H1 (cell line): ENCODE data around the gene HDAC11. TPM values are rescaled to one million over a fixed set of nuclear protein-coding genes. Genes with fewer than 3 reads are reported as not detected.

Experiments
- CTCF ChIA-PET: fragments of 300-600 bp; sonication (Branson Sonifier 250); formaldehyde crosslinking; loops from one replicate; lab custom pipeline; 2021; ENCODE audit not compliant: partially characterized antibody; lab: Charles Lee
- POLR2A ChIA-PET: fragments of 300-600 bp; sonication (Branson Sonifier 250); formaldehyde crosslinking; loops from one replicate; lab custom pipeline; 2021; ENCODE audit warnings: inconsistent platforms; ENCODE audit not compliant: partially characterized antibody; lab: Charles Lee
- DNase-seq, 2 experiments: peaks; one replicate each; pipeline versions ENCODE4 v3.0.0 to v3.0.0-alpha.2; 2010 to 2022; ENCODE audit warnings: low spot score in 2 of 2, low read depth in 1 of 2, mixed read lengths in 1 of 2
- FAIRE-seq: peaks from 2 replicates; lab custom pipeline; 2011; peaks lifted over from hg19 to GRCh38; lab: Jason Lieb, UNC
- H2AFZ ChIP-seq: 2 replicates; pipeline ENCODE4 v1.8.1; 2012; ENCODE audit warnings: low read length, inconsistent platforms
- H2AK5ac ChIP-seq: 2 replicates; pipeline ENCODE4 v1.6.1; 2013; ENCODE audit warnings: low read depth, low read length
- H2BK120ac ChIP-seq: replicated peaks from 2 replicates; pipeline ENCODE3; 2013; ENCODE audit warnings: low read depth, low read length, inconsistent platforms
- H2BK12ac ChIP-seq: 2 replicates; pipeline ENCODE4 v1.6.1; 2013; ENCODE audit warnings: low read depth, low read length
- H2BK15ac ChIP-seq: 2 replicates; pipeline ENCODE4 v1.6.1; 2013; ENCODE audit warnings: low read length
- H2BK20ac ChIP-seq: 2 replicates; pipeline ENCODE4 v1.6.1; 2013; ENCODE audit warnings: low read length
- H2BK5ac ChIP-seq: 2 replicates; pipeline ENCODE4 v1.6.1; 2013; ENCODE audit warnings: low read depth, low read length
- H3K14ac ChIP-seq: 2 replicates; pipeline ENCODE4 v1.6.1; 2013; ENCODE audit warnings: inconsistent platforms; ENCODE audit not compliant: insufficient read length
- H3K18ac ChIP-seq: 2 replicates; pipeline ENCODE4 v1.6.1; 2013; ENCODE audit warnings: low read length; ENCODE audit errors: extremely low read depth
- H3K23ac ChIP-seq: 2 replicates; pipeline ENCODE4 v1.6.1; 2013; ENCODE audit warnings: inconsistent platforms; ENCODE audit not compliant: insufficient read length
- H3K23me2 ChIP-seq: 2 replicates; pipeline ENCODE4 v1.6.1; 2013; ENCODE audit warnings: low read depth, low read length
- H3K27ac ChIP-seq: 2 replicates; pipeline ENCODE4 v1.6.1; 2011; ENCODE audit warnings: low read depth, low read length, inconsistent platforms
- H3K27me3 ChIP-seq, 4 experiments: replicated peaks in 1 of 4; 1 replicate in 1 of 4; 2 replicates in 3 of 4; pipeline versions ENCODE4 v1.6.1 to v1.8.1; 2011 to 2013; ENCODE audit warnings: low read length in 3 of 4, mild to moderate bottlenecking in 3 of 4, inconsistent platforms in 2 of 4, mixed read lengths in 2 of 4, moderate library complexity in 1 of 4; ENCODE audit not compliant: control insufficient read depth in 3 of 4, insufficient read depth in 3 of 4; ENCODE audit errors: extremely low read depth in 1 of 4
- H3K36me3 ChIP-seq, 4 experiments: 2 replicates each; pipeline versions ENCODE4 v1.6.1 to v1.8.1; 2011 to 2013; ENCODE audit warnings: mild to moderate bottlenecking in 4 of 4, low read length in 3 of 4, moderate library complexity in 2 of 4, control low read depth in 1 of 4, inconsistent platforms in 1 of 4; ENCODE audit not compliant: insufficient read depth in 4 of 4, control insufficient read depth in 2 of 4
- H3K4ac ChIP-seq: replicated peaks from 2 replicates; pipeline ENCODE3; 2013; ENCODE audit warnings: low read length, low read depth, mixed read lengths, inconsistent platforms; ENCODE audit not compliant: insufficient read length
- H3K4me1 ChIP-seq, 4 experiments: replicated peaks in 1 of 4; 1 replicate in 1 of 4; 2 replicates in 3 of 4; pipeline versions ENCODE4 v1.6.1 to v1.8.1; 2011 to 2013; ENCODE audit warnings: low read length in 3 of 4, inconsistent platforms in 2 of 4, mixed read lengths in 1 of 4; ENCODE audit not compliant: insufficient read depth in 4 of 4, control insufficient read depth in 3 of 4
- H3K4me2 ChIP-seq, 2 experiments: 2 replicates each; pipeline versions ENCODE4 v1.6.1 to v1.8.1; 2011 to 2013; ENCODE audit warnings: low read depth in 2 of 2, low read length in 2 of 2, control low read depth in 1 of 2, inconsistent platforms in 1 of 2, mild to moderate bottlenecking in 1 of 2; ENCODE audit not compliant: insufficient read depth in 1 of 2
- H3K4me3 ChIP-seq, 4 experiments: fragments of 200-600, 300-600 bp in 1 of 4; sonication (generic), shearing (Covaris generic), sonication (Bioruptor Twin) in 1 of 4; 2 replicates each; pipeline versions ENCODE4 v1.5.1 to v1.8.1; 2011 to 2016; ENCODE audit warnings: low read length in 4 of 4, low read depth in 3 of 4, control low read depth in 2 of 4, inconsistent platforms in 2 of 4, mild to moderate bottlenecking in 2 of 4, mixed read lengths in 1 of 4, moderate library complexity in 1 of 4; ENCODE audit not compliant: insufficient read depth in 2 of 4; ENCODE audit errors: extremely low read depth in 1 of 4
- H3K56ac ChIP-seq: replicated peaks from 2 replicates; pipeline ENCODE3; 2013; ENCODE audit warnings: low read depth, mild to moderate bottlenecking, mixed read lengths, low read length, inconsistent platforms; ENCODE audit not compliant: insufficient read length
- H3K79me1 ChIP-seq: 2 replicates; pipeline ENCODE4 v1.6.1; 2013; ENCODE audit warnings: low read depth, low read length, control low read depth
- H3K79me2 ChIP-seq, 2 experiments: 2 replicates each; pipeline versions ENCODE4 v1.6.1 to v1.8.1; 2012 to 2013; ENCODE audit warnings: low read length in 2 of 2, mild to moderate bottlenecking in 2 of 2, inconsistent platforms in 1 of 2; ENCODE audit not compliant: insufficient read depth in 2 of 2, control insufficient read depth in 1 of 2
- H3K9ac ChIP-seq, 4 experiments: replicated peaks in 1 of 4; 1 replicate in 1 of 4; 2 replicates in 3 of 4; pipeline versions ENCODE4 v1.6.1 to v1.8.1; 2011 to 2013; ENCODE audit warnings: low read depth in 3 of 4, low read length in 3 of 4, control low read depth in 2 of 4, mild to moderate bottlenecking in 2 of 4, moderate library complexity in 2 of 4, inconsistent platforms in 1 of 4; ENCODE audit errors: extremely low read depth in 1 of 4
- H3K9me3 ChIP-seq, 2 experiments: 2 replicates each; pipeline versions ENCODE4 v1.6.1 to v1.8.1; 2012 to 2013; ENCODE audit warnings: mild to moderate bottlenecking in 2 of 2, moderate library complexity in 2 of 2, control low read depth in 1 of 2, inconsistent platforms in 1 of 2, low read depth in 1 of 2, low read length in 1 of 2, mixed read lengths in 1 of 2; ENCODE audit not compliant: insufficient read depth in 2 of 2
- H4K20me1 ChIP-seq, 2 experiments: replicated peaks in 1 of 2; 2 replicates each; pipeline versions ENCODE3 to v1.8.1; 2011 to 2013; ENCODE audit warnings: inconsistent platforms in 2 of 2, low read length in 2 of 2, mild to moderate bottlenecking in 1 of 2; ENCODE audit not compliant: insufficient read depth in 2 of 2, control insufficient read depth in 1 of 2
- H4K5ac ChIP-seq: 2 replicates; pipeline ENCODE4 v1.6.1; 2013; ENCODE audit warnings: low read length, low read depth, mixed read lengths, inconsistent platforms; ENCODE audit not compliant: insufficient read length
- H4K8ac ChIP-seq: 2 replicates; pipeline ENCODE4 v1.8.0; 2013; ENCODE audit warnings: mild to moderate bottlenecking, moderate library complexity, low read length, inconsistent platforms; ENCODE audit not compliant: insufficient read depth; ENCODE audit errors: extremely low read depth
- H4K91ac ChIP-seq: replicated peaks from 2 replicates; pipeline ENCODE3; 2013; ENCODE audit warnings: low read length, mixed read lengths, inconsistent platforms; ENCODE audit not compliant: insufficient read length
- CHD1 ChIP-seq: IDR thresholded peaks from 2 replicates; pipeline ENCODE4 v1.6.1; 2012; ENCODE audit warnings: low read depth, low read length, improper control_type of control experiment
- EP300 ChIP-seq, 2 experiments: IDR thresholded peaks; 1 replicate in 1 of 2; 2 replicates in 1 of 2; pipeline ENCODE4 v1.6.1; 2011 to 2012; ENCODE audit warnings: low read depth in 2 of 2, low read length in 2 of 2, mild to moderate bottlenecking in 2 of 2, borderline replicate concordance in 1 of 2, inconsistent platforms in 1 of 2, moderate library complexity in 1 of 2
- HDAC2 ChIP-seq, 2 experiments: fragments of 300-600 bp in 1 of 2; sonication (generic) in 1 of 2; IDR thresholded peaks; 2 replicates each; pipeline ENCODE4 v1.6.1; 2011 to 2012; ENCODE audit warnings: low read depth in 2 of 2, low read length in 2 of 2, mild to moderate bottlenecking in 2 of 2, moderate library complexity in 2 of 2, borderline replicate concordance in 1 of 2, inconsistent platforms in 1 of 2
- JUN ChIP-seq: IDR thresholded peaks from 2 replicates; pipeline ENCODE4 v1.6.1; 2011; ENCODE audit warnings: low read depth, mild to moderate bottlenecking, improper control_type of control experiment, low read length
- JUND ChIP-seq: IDR thresholded peaks from 2 replicates; pipeline ENCODE4 v1.6.1; 2011; ENCODE audit warnings: mild to moderate bottlenecking, improper control_type of control experiment, low read length
- KDM5A ChIP-seq: fragments of 200-600 bp; IDR thresholded peaks from 2 replicates; pipeline ENCODE4 v1.7.1; 2012; ENCODE audit warnings: mild to moderate bottlenecking, low read length, inconsistent platforms, mixed read lengths
- NRF1 ChIP-seq: IDR thresholded peaks from 2 replicates; pipeline ENCODE4 v1.6.1; 2011; ENCODE audit warnings: mild to moderate bottlenecking, low read depth, low read length, improper control_type of control experiment
- RFX5 ChIP-seq: IDR thresholded peaks from 2 replicates; pipeline ENCODE4 v1.6.1; 2011; ENCODE audit warnings: low read depth, low read length, improper control_type of control experiment, borderline replicate concordance
- RNF2 ChIP-seq: fragments of 200-900, 300-1000 bp; sonication (generic); IDR thresholded peaks from 2 replicates; pipeline ENCODE4 v1.7.1; 2016; ENCODE audit warnings: borderline replicate concordance, low read depth, mild to moderate bottlenecking, antibody characterized with exemption, low read length; ENCODE audit not compliant: poor library complexity, severe bottlenecking; ENCODE audit errors: missing control alignments
- SRF ChIP-seq: IDR thresholded peaks from 2 replicates; pipeline ENCODE4 v1.6.1; 2011; ENCODE audit warnings: mild to moderate bottlenecking, low read depth, low read length, moderate library complexity
- TCF12 ChIP-seq: IDR thresholded peaks from 2 replicates; pipeline ENCODE4 v1.6.1; 2011; ENCODE audit warnings: low read depth, mild to moderate bottlenecking, low read length
- TEAD4 ChIP-seq: IDR thresholded peaks from 2 replicates; pipeline ENCODE4 v1.6.1; 2012; ENCODE audit warnings: low read depth, low read length, inconsistent platforms, mixed read lengths
- WGBS, 2 experiments: shearing (Covaris generic) in 1 of 2; methylation state at CpG; one replicate each; pipeline versions ENCODE4 v1.1.6 to v1.1.7; 2013 to 2015; ENCODE audit warnings: low lambda C conversion rate in 2 of 2, mixed read lengths in 2 of 2, inconsistent platforms in 1 of 2, low coverage in 1 of 2, missing lambda C conversion rate in 1 of 2; ENCODE audit not compliant: insufficient replicate concordance in 2 of 2, insufficient coverage in 1 of 2, insufficient read length in 1 of 2; ENCODE audit errors: extremely low coverage in 1 of 2, missing lambda C conversion rate in 1 of 2; 5-methylcytosine and 5-hydroxymethylcytosine counted together
- polyA plus RNA-seq, 7 experiments: library from polyadenylated mRNA; depleted of rRNA in 3 of 7; stranded (reverse) in 5 of 7; unstranded in 2 of 7; fragments of >200 nt in 5 of 7; fragments of 200-250 nt in 2 of 7; gene quantifications; 1 replicate in 5 of 7; 2 replicates in 1 of 7; 4 replicates in 1 of 7; pipeline versions ENCODE4 v1.2.1 to v1.2.3, GENCODE V29; 2011 to 2013; ENCODE audit warnings: missing spikeins in 2 of 7, mixed read lengths in 2 of 7
- total RNA-seq: library from RNA; stranded (reverse); fragmentation: NEBNext Ultra II Directional; extraction: Animal tissue kit (Norgen Biotek cat#: 25700); gene quantifications from 2 replicates; pipeline ENCODE4 v1.2.1, GENCODE V29; 2021

The HDAC11 gene
- total and polyA plus RNA-seq, 2 of the 8 experiments (the other 6 are each of a cell fraction or from before 2014, with no cell fraction given) = 6.8 to 7.4 TPM

GRCh38 chr3:13462125-13462629 lies 17.9 kb upstream of the HDAC11 start:
- H3K14ac ChIP-seq = no peak overlapping the region
- no peak overlapping the region for H3K56ac ChIP-seq
- no peak overlapping the region for H3K23ac ChIP-seq
- no peak overlapping the region for H3K27ac ChIP-seq
- DNase-seq (no peak), FAIRE-seq (no peak)
- no peaks in the 10 kb centered on the region for H3K79me1 ChIP-seq
- H3K4me1 ChIP-seq = peaks cover 0 to 2% (median 0%) of the 10 kb centered on the region in 4 experiments; a peak in 2 of 7 replicates
- no peak overlapping the region for H3K4ac ChIP-seq
- H2BK12ac ChIP-seq = no peak overlapping the region
- no peak overlapping the region for H2BK20ac ChIP-seq
- CTCF ChIA-PET = interaction anchor here (0.6 to 4.8 kb wide), 37 partner anchors 9 to 758 kb away, joined by 3 to 43 read pairs (median 5); partner anchors contain the start of gene HDAC11
- WGBS, 2 experiments = 79% methylated on average over 4 of the region's 8 CpGs; no CpG with 5 or more reads in 1 of the 2 experiments
- no peaks in the 10 kb centered on the region for H3K36me3 ChIP-seq
- no peak overlapping the region for H4K91ac ChIP-seq
- H3K18ac ChIP-seq = no peak overlapping the region
- no peak overlapping the region for H2BK15ac ChIP-seq
- H3K9me3 ChIP-seq = no peaks in the 10 kb centered on the region
- POLR2A ChIA-PET = interaction anchor here (1.2 to 2.5 kb wide), 2 partner anchors 10 to 180 kb away, joined by 3 to 8 read pairs; no protein-coding TSS in a partner anchor
- H4K8ac ChIP-seq = no peak overlapping the region
- no peak overlapping the region for H3K4me2 ChIP-seq
- H3K27me3 ChIP-seq = peaks cover 3 to 10% (median 9%) of the 10 kb centered on the region in 4 experiments; a peak in 6 of 7 replicates
- no peak overlapping the region for H2AK5ac ChIP-seq
- H2AFZ ChIP-seq = no peak overlapping the region
- H3K23me2 ChIP-seq = no peaks in the 10 kb centered on the region; the same call in 1 of the 2 replicates
- H2BK120ac ChIP-seq = no peak overlapping the region
- no peak overlapping the region for H4K5ac ChIP-seq
- H3K9ac ChIP-seq = no peak overlapping the region
- no peak overlapping the region for H3K4me3 ChIP-seq
- H4K20me1 ChIP-seq = no peaks in the 10 kb centered on the region
- no peak overlapping the region for H2BK5ac ChIP-seq
- H3K79me2 ChIP-seq = no peaks in the 10 kb centered on the region
- TF ChIP-seq JUND = no peak
- TF ChIP-seq SRF = no peak
- TF ChIP-seq RNF2 = no peak
- no peak for TF ChIP-seq KDM5A
- no peak for TF ChIP-seq TCF12
- no peak for TF ChIP-seq TEAD4
- TF ChIP-seq CHD1 = no peak
- TF ChIP-seq RFX5 = no peak
- no peak for TF ChIP-seq HDAC2 (IDR thresholded peaks at IDR 0.05; ENCODE audit: borderline replicate concordance in 1 of 2, low read depth in 2 of 2, low read length in 2 of 2)
- TF ChIP-seq EP300 (IDR thresholded peaks at IDR 0.05; ENCODE audit: borderline replicate concordance in 1 of 2, low read depth in 2 of 2, low read length in 2 of 2) = no peak
- TF ChIP-seq NRF1 = no peak
- no peak for TF ChIP-seq JUN
